GM19397 (cell line): ENCODE measurements around the gene CAPN14.
A peak's percentile ranks its signal among the peaks of the same experiment; 100 is the strongest.

Experiments used
- ATAC-seq: cut with Tn5 transposase; IDR thresholded peaks from one replicate; pipeline ENCODE4 v1.9.1; 2021; ENCODE audit warnings: mild to moderate bottlenecking, moderate library complexity; ENCODE audit not compliant: unreplicated experiment

The CAPN14 gene

DNA sequence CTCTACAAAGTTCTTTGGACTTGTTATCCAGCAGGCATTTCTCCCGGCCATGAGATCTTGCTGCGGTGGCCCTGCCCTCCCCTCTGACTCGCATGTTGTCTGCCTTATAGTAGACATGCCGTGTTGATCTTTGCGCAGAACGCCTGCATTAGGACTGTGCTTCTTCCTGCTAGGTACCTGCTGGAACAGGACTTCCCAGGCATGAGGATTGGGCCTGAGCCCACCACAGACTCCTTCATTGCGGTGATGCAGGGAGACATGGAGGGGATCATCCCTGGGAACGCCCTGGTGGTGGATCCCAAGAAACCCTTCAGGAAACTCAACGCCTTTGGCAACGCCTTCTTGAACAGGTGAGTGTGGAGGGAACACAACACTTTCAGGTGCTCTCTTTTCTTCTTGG, 26.8 kb upstream of the CAPN14 start:
- no peak for ATAC-seq

DNA sequence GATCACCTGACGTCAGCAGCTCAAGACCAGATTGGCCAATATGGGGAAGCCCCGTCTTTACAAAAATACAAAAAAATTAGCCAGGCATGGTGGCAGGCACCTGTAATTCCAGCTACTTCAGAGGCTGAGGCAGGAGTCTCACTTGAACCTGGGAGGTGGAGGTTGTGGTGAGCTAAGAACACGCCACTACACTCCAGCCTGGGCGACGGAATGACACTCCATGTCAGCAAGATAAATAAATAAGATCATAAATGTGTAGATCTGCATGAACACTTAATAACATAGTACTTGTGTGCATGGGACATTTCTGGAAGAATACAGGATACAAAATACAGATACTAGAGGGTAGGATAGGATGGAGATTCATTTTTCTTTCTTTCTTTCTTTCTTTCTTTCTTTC, 25.7 kb upstream of the CAPN14 start:
- ATAC-seq: no peak

DNA sequence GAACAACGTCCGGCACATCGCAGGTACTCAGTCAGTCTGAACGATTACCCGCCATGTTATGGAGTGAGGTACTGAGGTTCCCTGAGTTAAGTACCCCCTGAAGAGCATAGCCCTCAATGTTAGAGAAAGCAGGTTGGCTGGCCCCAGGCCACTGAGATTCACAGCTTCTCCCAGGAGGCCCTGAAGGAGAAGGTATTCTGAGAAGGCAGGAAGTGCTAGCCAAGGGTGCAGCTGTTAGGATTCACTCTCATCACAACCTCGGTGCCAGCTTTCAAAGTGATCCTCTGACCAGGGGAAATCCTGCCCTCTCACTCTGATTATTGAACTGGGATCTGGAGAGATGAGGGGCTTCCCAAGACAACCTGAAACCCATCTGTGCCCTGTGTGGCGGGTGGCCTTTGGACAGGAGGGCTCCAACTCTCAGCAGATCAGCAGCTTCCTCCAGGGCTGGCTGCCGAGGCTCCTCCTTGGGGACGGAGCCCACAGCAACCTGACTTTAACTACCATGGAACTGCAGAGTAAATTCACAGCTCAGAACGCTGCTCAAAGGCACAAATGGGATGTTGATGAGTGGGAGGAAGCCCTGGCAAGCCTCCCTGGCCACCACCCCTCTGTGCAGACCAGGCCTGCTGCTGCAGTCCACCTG, 24.4 kb upstream of the CAPN14 start:
- no peak for ATAC-seq

DNA sequence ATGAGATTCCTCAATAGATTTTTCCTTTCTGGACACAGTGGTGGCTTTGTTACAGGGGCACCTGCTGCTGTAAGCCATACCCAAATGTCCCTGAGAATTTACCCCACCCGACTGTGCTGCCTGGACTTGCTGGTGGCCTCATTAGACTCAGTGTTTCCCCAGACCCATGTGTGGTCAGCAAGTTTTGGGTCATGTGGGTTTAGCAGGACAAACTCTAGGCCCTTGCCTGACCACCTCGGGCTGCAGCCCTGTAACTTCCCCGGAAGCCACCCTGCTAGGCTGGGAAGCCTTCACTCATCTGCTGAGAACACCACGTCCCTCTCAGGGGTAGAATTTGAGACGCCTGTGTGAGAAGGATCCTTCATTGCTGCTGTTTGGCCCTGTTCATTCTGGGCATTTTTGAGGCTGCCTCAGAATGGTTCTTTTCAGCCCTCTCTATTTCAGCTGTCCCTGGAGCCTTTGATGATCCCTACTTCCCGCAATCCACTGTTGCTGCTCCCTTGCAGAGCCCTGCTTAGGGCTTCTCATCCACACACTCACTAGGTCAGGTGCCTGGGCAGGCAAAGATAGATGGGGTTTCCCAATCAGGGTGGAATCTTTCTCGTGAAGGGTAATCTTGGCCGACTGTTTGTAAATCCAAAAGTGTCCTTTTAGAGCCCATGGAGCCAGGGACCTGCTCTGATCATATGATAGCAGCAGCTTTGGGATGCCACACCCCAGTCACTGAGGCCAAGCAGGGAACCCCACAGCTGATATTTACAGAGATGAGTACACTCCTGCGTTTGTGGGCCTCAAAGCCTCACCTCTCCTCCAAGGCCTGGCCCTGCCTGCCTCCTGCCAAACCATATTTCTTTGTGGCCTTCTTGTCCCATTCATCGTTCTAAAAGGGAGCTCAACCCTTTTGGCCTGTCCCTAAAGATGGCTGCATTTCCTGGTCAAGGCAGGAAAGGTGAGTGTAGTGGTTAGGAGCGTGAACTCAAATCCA, 23.4 kb upstream of the CAPN14 start:
- no peak for ATAC-seq

DNA sequence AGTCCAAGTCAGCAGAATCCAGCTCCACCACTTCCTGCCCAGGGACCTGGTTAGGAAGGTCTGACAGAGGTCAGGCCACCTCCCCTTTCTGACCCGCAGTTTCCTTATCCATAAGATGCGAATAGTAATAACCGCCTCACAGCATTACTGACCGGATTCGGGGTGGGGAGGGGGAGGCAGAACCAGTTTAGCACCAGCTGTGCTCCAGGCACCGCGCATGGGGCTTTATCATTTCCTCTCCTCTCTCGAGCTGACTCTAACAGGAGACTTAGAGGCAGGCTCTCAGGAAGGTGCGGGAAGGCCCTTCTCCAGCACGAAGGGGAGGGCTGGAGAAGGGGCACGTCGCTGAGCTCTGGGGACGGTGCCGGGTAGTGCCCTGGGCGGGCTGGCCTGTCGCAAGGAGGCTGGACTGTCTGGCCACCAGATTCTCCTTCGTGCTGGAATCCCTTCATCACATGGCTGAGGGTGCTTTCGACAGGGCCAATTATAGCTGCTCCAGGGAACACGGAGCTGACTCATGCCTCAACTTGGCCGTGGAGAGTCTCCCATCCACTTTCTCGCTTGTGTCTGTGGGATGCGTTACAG, 22.4 kb upstream of the CAPN14 start:
- ATAC-seq: no peak

DNA sequence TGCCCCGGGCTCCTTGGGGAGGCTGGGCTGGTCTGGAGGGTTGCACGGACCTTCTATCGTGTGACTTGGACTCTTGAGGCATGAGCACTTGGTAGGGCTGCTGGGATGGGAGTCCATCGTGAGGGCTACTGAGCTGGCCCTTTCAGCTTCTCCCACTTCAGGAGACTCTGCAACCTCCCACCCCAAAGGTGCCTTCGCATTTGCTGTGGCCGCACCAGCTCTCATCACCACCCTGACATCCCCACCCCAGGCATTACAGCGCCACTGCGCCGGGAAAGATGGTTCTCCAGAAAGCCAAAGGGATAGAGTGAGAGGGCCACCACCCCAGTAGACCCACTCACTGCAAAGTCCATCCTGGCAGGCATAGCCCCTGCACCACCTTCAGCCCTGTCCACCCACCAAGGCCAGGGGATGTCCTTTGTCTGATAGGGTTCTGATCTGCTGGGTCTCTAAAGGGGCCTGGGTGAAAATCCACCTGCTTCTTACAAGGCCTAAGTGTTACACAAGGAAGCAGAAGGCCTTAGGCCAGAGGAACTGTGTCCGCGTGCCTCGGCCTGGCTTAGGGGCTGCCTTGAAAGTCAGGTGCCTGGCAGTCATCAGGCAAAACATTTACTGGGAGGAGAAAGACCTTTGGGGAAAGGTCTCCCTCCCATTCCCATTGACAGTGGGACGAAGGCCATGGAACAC, 21.7 kb upstream of the CAPN14 start:
- ATAC-seq: no peak

DNA sequence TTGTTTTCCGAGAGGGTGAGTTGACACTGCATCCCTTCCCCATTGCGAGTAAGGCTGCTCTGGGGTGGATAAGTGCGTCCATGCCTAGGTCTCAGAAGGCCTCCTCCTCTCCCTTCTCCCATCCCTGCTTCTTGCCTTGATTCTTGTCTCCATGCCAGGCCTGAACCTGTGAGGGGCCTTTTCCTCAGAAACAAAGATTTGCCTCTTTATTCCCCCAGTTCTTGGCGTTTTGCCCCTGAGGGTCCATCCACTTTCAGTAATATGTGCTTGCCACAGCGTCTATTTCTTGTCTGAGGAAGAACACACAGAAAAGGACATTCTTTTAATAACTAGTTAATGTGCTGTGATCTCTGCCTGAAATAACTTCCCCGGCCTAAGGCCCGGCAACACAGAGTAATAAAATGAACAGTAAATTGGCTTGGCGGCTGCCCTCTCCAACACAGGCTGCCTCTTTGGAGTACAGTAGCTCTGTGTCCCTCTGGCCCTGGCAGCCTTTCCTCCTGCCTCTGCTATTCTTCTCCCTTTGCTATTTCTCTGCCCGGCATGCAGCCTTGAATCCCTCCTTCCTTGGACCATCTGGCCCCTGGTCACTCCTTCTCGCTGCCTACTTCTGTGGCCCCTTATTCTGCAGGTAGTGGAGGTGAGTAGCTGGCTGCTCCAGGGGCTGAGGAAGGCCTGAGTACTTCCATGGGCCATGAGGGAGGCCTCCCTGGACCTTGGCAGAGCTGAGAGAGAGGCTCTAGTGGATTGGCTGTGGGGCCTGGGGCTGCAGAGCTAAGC, 21.0 kb upstream of the CAPN14 start:
- ATAC-seq: no peak

DNA sequence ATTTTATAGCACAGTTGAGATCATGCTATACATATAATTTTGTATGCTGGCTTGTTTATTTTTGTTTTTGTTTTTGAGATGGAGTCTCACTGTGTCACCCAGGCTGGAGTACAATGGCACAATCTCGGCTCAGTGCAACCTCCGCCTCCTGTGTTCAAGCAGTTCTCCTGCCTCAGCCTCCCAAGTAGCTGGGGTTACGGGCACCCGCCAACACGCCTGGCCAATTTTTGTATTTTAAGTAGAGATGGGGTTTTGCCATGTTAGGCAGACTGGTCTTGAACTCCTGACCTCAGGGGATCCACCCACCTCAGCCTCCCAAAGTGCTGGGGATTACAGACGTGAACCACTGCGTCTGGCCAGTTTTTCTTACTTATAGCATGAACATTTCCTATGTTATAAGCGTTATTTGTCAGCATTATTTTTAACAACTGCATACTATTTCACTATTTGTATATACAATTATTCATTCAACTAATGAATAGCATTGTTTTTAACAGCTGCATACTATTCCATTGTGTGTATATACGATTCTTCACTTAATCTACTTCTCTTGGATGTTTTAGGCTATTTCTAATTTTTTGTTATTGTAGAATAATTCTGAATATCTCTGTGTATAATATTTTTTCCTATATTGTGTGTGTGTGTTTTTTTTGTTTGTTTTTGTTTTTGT, 20.2 kb upstream of the CAPN14 start:
- no peak for ATAC-seq

DNA sequence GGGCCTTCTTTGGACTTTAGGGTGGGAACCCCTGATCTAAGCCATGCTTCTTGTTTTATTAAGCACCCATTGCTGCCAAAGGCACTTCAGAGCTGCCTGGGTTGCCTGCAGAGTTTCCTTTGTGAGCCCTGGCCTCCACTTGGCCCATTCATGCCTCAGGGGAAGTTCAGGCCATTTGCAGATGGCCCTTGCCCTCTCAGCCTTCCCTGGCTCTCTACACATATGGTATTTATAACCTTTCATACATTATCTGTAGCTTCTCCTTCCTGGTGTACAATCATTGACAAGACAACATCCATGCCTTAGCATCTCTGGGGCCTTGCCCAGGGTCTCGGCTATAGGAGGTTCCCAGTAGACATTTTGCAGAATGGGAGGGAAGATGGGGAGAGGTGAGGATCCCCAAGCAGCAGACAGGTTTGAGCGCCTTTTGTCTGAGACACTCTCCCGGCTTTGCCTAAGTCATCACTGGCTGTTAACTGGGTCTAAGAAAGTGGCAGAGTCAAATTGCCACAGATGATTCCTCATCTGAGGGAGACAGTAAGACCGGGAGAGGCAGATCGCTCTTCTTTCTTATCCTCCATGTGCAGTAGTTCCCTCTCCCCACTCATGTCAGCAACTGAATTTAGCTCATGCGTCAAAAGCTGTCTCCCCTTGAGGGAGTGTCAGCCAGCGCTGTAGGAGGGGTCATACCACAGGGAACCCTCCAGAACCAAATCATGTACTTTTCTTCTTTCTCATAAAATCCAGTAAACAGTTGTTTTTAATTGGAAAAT, 19.3 kb upstream of the CAPN14 start:
- no peak for ATAC-seq

DNA sequence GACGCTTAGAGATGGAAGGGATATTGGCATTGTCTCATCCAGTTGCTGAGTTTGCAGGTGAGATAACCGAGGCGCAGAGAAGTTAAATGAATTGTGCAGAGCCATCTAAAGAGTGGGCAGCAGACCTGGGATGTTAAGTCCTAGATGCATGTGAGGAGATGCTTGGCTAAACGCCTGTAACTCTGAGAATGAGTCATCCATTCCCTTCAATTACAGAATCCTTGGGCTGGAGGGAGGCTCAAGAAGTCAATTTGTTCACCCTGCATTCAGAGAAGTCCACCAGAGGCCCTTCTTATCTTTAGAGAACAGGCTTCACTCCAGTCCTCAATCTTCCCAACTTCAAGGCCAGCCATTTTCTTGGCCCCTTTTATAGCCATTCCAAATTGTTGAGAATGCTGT, 18.2 kb upstream of the CAPN14 start:
- ATAC-seq: no peak

DNA sequence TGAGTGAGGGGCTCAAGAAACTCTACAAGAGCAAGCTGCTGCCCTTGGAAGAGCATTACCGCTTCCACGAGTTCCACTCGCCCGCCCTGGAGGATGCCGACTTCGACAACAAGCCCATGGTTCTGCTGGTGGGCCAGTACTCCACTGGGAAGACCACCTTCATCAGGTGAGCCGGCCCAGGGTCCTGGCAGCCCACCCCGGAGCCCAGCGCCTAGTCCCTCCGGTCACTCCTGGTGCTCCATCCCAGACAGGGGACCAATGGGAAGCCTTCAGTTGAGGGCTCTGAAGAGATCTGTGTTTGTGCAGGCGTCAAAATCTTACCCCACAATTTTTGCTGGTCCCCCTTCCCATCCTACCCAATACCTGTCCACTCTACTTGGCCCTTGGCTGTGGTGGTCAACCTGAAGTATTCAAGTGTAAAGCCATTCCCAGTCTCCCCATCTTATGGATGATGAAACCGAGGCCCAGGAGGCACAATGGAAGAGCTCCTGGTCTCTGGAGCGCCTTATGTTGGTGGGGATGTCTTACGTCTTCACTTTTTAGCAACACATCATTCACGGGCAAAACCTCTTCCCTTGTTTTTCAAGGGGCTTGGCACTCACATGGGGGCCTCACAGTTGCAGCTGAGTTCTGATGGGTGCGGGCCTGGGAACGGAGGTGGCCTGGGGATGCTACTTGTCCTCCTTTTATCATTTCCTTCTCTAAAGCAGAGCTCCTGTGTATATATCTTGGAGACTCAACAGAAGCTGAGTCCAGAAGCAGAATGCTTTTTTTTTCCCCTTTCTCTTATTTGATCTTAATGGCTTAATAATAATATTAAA, 17.6 kb upstream of the CAPN14 start:
- no peak for ATAC-seq

DNA sequence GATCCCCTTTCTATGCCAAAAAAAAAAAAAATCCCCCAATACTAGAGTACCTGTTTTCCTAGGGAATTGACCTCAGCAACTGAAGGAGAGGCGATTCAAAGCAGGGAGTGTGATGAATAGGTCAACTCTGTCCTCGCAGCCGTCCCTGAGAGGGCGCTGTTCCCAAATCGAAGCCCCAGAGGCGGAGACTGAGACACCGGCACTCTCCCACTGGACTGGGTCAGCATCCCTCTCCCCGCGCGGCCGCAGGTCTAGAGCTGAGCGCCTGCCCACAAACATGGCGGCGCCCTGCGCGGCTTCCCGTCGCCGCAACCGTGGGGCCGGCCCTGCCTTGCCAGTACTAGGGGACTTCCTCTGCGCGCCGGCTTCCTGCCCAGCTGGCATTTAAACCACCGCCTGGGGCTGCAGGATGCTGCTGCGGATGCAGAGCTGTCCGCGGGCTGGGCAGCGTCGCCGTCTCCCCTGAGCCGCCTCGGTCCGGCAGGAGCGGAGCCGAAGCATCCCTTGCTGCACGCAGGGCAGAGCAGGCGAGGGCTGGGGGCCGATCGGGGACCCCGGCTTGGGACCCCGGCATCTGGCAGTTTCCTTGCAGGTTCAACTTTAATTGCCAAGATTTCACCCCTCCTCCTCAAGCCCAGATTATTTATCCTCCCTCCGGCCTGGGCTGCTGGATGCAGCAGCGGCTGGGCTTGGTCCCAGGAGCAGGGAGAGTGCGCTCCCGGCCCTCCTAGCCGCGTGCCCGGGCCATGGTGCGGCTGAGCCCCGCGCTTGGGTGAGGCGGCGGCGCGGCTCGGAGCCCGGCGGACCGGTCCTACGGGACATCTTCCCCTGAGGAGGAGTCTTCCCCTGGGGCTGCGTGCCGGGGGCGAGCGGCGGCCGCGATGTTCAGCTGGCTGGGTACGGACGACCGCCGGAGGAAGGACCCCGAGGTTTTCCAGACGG, 16.7 kb upstream of the CAPN14 start, which contains the start of gene EHD3:
Gene EHD3, plus strand, starts transcription at position 412 of the 942 bp plus-strand sequence. Its CDS starts 470 bp downstream, at position 882.
- peak; percentile 97 for ATAC-seq

DNA sequence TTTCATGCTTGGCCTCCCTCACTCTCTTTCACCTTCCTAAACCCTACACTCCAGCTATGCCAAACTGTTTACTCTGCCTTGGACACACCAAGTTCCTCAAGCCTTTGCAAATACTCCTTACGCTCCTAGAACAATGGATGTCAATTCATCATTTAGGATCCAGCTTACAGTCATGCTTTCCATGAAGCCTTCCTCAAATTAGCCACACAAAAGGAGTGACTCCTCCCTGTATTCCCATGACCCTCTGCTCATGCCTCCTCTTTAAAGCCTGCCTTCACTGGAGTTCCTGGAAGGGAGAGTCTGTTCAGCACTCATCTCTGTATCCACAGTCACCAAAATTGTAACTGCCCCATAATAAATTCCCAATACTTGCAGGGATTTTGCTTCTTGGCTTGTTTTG, 15.9 kb upstream of the CAPN14 start:
- ATAC-seq: no peak

DNA sequence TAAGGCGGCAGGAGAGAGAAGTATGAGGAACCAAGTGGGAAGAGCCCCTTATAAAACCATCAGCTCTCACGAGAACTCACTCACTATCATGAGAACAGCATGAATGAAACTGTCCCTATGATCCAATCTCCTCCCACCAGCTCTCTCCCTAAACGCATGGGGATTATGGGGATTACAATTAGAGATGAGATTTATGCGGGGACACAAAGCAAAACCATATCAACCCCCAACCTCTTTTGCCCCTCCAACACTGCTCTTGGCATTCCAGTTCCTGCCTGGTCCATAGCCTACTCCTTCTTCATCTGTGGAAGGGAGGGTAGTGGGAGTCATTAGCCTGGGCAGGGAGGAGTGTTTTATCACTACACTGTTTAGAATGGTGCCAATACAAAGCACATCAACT, 15.3 kb upstream of the CAPN14 start:
- ATAC-seq: no peak

DNA sequence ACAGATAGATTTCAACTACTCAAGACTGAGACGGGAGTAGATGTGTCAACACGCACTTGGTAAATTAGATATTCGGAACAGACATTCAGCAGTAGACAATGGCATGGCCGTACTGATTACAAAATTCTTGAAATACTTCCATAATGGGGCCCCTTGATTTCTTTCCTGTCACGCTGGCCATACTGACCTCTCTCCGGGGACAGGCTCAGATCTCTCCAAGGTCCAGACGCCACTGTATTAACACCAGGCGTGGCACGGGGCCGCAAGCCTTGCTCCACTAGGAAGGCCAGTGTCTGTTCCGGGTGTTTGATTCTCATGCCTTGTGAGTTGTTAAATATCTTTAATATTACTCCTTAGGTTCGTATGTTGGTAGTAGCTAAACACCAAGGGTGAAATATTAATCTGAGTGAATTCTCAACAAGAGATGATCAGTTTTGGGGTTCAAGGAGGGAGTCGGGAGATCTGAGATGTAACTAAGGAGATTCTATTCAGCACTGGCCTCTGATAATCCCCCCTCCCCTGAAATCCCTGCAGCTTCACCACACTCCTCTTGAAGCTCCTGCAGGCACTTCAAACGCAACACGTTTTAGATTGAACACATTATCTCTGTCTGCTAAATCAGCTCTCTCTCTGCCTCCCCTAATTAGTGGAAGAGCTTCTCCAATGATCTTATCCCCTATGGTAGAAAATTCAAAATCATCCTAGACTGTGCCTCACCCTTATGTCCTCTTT, 14.4 kb upstream of the CAPN14 start:
- ATAC-seq: no peak

DNA sequence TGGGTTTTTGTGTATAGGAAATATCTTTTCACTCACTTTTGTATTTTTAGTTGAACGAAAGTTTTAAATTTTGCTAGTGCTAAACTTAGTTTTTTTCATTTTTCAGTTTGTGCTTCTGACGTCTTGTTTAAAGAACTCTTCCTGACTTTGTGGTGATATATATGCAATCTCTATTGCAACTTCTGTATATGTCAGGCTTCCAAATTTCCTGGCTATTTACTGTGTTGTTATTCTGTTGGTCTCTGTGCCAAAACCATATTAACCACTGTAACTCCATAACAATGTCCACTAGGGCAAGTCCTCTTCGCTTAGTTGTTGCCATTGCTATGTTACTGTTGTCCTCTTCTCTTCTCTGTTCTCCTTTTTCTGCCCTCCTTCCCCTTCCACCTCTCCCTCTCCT, 13.4 kb upstream of the CAPN14 start:
- ATAC-seq: no peak

DNA sequence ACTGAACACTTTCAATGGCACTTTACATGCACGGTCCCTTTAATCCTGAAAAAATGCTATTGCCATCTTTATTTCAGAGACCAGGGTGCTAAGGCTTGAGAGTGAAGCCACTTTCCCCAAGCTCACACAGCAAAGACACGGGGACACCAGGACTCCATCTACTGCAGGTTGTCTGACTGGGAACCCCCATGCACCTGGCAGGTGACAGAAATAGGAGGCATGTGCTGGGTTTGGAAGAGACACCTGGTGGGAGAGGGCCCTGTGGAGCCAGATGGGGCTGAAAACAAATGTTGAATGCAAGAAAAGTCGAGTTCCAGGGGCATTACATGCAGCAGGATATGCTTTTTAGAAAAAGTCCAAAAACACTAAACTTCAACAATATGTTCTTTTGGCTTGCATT, 11.4 kb upstream of the CAPN14 start:
- ATAC-seq: no peak
